ENCODE results near the gene PAPOLB.

PAPOLB gene

DNA sequence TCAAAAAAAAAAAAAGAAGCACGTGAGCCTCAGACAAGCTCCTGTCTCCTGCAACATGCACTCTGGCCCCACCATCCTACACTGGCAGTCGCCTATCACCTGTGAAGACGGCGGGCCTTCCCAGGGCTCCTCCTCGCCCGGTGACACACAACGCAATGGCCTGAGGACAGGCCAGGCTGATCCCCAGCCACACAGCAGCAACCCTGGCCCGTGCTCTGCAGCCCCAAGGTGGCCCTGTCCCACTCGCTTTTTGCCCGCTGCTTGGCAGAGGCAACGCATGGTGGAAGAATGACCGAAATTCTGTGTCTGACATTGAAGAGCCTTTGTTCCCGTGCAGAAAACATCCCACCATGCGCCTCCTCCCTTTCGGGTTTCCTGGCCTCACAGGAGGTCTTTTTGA lies 13.6 kb upstream of the PAPOLB start:
- no peaks in the 10 kb centered on the region for H3K36me3 ChIP-seq (ENCODE audit: insufficient read depth, low read length)
- H3K4me1 ChIP-seq (ENCODE audit: insufficient read depth, low read length), result no peaks in the 10 kb centered on the region
- no peak overlapping the region for H3K27ac ChIP-seq (ENCODE audit: low read depth, low read length)
- H3K27me3 ChIP-seq (ENCODE audit: control insufficient read depth in 1 of 2, insufficient read depth in 2 of 2, low read length in 2 of 2), result no peaks in the 10 kb centered on the region
- no peak overlapping the region for H3K4me3 ChIP-seq (ENCODE audit: low read depth in 1 of 2, low read length in 2 of 2)
- no peak overlapping the region for H3K9ac ChIP-seq (ENCODE audit: low read length)
- H3K9me3 ChIP-seq (ENCODE audit: low read length), result no peaks in the 10 kb centered on the region

DNA sequence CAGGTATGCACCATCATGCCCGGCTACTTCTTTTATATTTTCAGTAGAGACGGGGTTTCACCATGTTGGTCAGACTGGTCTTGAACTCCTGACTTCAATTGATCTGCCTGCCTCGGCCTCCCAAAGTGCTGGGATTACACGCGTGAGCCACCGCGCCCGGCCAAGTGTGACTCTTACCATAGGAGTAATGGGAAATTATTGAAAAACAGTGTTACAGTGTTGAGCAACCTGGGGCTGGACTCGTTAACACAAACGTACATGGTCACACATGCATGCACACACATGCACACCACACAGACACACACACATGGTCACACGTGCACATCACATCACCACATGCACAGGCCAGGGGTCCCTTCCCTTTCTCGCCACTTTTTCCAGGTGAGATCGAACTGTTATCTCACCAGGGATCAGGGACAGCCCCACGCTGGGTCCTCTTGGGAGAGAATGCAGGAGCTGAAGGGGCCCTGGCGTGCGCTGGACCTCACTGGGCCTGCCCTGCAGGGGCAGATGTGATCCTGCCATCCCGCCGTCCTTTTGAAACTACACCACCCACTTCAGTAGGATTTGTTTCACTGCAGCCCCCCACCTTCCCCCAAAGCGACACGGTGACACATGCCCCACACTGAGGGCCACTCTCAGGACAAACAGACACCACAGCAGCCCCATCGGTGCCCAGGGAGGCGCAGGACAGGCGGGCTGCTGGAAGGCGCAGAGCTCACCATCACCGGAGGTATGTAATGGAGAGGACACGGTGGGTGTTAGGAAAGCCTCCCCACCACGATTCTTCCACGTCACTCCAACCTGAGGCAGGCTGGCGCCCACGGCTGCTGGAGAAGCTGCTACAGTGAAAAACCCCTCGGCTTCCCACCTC lies 11.5 kb upstream of the PAPOLB start:
- Histone ChIP-seq H3K4me1 (ENCODE audit: insufficient read depth, low read length) (no peaks in the 10 kb centered on the region), H3K27ac (ENCODE audit: low read depth, low read length) (no peak overlapping the region), H3K27me3 (ENCODE audit: control insufficient read depth in 1 of 2, insufficient read depth in 2 of 2, low read length in 2 of 2) (no peaks in the 10 kb centered on the region), H3K36me3 (ENCODE audit: insufficient read depth, low read length) (no peaks in the 10 kb centered on the region), H3K9ac (ENCODE audit: low read length) (no peak overlapping the region), H3K4me3 (ENCODE audit: low read depth in 1 of 2, low read length in 2 of 2) (no peak overlapping the region), H3K9me3 (ENCODE audit: low read length) (no peaks in the 10 kb centered on the region)

DNA sequence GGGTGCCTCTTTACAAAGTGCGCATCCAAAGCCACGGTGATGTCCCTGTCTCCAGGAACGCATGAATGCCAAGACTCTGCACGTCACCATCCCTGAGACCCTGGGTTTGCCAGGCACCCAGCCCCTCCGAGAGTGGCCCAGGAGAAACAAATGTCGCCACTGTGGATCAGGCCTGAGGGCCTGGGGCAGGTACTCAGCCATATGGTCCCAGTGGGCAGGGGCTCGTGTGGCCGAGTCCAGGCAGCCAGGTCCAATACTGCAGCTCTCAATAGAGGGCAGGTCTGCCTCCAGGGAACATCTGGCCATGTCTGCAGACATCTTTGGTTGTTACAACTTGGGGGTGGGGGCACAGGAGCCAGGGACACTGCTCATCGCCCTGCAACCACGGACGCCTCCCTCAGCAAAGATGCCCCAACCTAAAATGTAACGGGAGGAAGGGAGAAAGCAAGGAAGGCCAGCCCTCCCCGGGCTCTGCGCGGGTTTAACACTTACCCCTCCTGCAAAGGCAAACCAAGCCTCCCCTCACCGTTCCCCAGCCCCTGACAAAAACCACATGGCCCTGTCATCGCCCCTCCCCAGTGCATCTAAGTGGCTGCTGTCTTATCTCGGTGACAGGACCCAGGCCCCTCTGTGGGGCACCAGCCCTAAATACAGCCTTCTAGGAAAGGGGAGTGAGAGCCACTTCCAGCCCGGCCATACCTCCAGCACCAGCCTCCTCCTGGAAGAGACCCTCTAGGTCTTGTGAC lies 10.3 kb upstream of the PAPOLB start:
- no peak overlapping the region for H3K4me3 ChIP-seq (ENCODE audit: low read depth in 1 of 2, low read length in 2 of 2)
- no peaks in the 10 kb centered on the region for H3K36me3 ChIP-seq (ENCODE audit: insufficient read depth, low read length)
- H3K27ac ChIP-seq (ENCODE audit: low read depth, low read length), result no peak overlapping the region
- H3K27me3 ChIP-seq (ENCODE audit: control insufficient read depth in 1 of 2, insufficient read depth in 2 of 2, low read length in 2 of 2), result no peaks in the 10 kb centered on the region
- H3K9me3 ChIP-seq (ENCODE audit: low read length), result no peaks in the 10 kb centered on the region
- no peak overlapping the region for H3K9ac ChIP-seq (ENCODE audit: low read length)
- no peaks in the 10 kb centered on the region for H3K4me1 ChIP-seq (ENCODE audit: insufficient read depth, low read length)

DNA sequence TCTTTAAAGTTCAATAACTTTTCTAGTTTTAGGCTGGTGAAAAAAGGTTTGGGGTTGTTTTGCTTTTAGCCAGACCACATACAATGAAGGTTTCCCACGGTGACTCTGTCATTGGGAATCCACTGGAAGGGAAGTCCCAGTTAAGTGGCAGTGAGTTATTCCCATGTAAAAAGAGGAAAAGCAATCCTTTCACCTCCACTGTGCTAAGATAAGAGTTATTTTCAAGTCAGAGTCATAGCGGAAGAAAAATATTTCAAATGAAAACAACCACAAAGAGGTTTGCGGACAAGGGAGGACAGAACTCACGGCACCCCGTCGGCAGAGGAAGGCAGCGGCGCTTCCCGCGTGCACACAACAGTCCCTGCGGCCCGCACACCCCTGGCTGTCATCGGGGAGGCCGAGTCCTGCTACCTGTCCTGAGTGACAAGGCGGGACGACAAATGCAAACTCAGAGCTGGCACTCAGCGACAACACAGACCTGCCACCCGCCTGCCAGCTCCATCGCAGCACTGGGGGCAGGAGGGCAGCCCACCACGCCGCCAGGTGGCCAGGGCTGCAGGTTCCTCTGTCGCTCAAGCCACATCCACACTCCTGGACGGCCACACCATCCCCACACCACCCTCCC lies 9.3 kb upstream of the PAPOLB start:
- H3K4me3 ChIP-seq (ENCODE audit: low read depth in 1 of 2, low read length in 2 of 2), result no peak overlapping the region
- H3K9ac ChIP-seq (ENCODE audit: low read length), result no peak overlapping the region
- no peaks in the 10 kb centered on the region for H3K36me3 ChIP-seq (ENCODE audit: insufficient read depth, low read length)
- no peaks in the 10 kb centered on the region for H3K4me1 ChIP-seq (ENCODE audit: insufficient read depth, low read length)
- H3K27me3 ChIP-seq (ENCODE audit: control insufficient read depth in 1 of 2, insufficient read depth in 2 of 2, low read length in 2 of 2), result no peaks in the 10 kb centered on the region
- H3K27ac ChIP-seq (ENCODE audit: low read depth, low read length), result no peak overlapping the region
- H3K9me3 ChIP-seq (ENCODE audit: low read length), result no peaks in the 10 kb centered on the region

DNA sequence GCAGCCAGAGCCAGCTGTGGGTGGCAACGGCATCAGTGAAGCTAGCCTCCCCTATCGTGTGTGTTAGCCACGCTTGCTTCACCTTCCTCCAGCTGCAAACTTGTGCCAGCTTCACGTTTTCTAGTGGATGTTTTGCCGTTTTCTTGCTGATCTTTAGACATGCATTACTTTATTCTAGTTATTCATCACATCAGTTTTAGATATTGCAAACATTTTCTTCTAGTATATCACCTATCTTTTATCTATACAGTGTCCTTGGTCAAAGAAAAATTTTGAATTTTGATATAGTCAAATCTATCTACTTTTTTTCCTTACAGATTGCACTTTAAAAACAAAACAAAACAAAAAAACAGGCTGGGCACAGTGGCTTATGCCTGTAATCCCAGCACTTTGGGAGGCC lies 6.7 kb upstream of the PAPOLB start:
- Histone ChIP-seq H3K27me3 (ENCODE audit: control insufficient read depth in 1 of 2, insufficient read depth in 2 of 2, low read length in 2 of 2) (peaks cover 0 to 1% of the 10 kb centered on the region in 2 donors), H3K4me3 (ENCODE audit: low read depth in 1 of 2, low read length in 2 of 2) (no peak overlapping the region), H3K9me3 (ENCODE audit: low read length) (no peaks in the 10 kb centered on the region), H3K4me1 (ENCODE audit: insufficient read depth, low read length) (no peaks in the 10 kb centered on the region), H3K27ac (ENCODE audit: low read depth, low read length) (no peak overlapping the region), H3K36me3 (ENCODE audit: insufficient read depth, low read length) (no peaks in the 10 kb centered on the region), H3K9ac (ENCODE audit: low read length) (no peak overlapping the region)

DNA sequence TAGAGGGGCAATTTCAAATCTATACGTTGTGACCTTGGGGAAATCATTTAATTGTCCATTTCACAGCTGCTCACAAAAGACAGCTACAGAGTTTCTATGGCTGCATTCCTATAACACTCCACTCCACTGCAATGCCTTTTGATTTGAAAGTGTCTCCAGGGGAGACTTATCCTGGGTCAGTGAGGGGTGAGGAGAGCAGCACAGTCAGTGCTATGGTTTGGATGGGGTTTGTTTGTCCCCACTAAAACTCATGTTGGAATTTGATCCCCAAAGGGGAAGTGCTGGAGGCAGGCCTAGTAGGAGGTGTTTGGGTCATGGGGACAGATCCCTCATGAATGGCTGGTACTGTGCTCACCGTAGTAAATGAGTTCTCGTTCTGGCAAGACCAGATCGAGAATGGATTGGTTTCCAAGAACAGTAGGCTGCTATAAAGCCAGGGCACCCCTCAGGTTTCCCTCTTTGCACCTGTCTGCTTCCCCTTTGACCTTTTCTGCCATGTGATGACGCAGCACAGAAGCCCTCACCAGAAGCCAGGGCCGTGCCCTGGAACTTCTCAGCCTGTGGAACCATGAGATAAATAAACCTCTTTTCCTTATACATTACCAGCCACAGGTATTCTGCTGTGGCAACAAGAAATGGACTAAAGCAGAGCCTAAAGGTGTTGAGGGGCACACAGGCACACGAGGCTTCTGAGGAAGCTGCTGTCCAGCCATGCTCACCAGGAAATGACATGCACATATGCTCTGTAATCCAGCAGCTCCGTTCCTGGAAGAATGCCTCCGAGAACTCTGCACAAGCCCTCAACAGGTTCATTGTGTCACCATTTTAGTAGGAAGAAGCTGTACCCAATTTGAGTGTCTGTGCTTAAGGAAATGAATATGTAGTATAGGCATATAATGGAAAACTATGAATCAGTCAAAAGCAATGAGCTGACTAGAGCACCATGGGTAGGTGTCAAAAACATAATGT lies 5.0 kb upstream of the PAPOLB start:
- Histone ChIP-seq H3K9me3 (ENCODE audit: low read length) (no peaks in the 10 kb centered on the region), H3K9ac (ENCODE audit: low read length) (no peak overlapping the region), H3K4me1 (ENCODE audit: insufficient read depth, low read length) (no peaks in the 10 kb centered on the region), H3K36me3 (ENCODE audit: insufficient read depth, low read length) (no peaks in the 10 kb centered on the region), H3K4me3 (ENCODE audit: low read depth in 1 of 2, low read length in 2 of 2) (no peak overlapping the region), H3K27ac (ENCODE audit: low read depth, low read length) (no peak overlapping the region), H3K27me3 (ENCODE audit: control insufficient read depth in 1 of 2, insufficient read depth in 2 of 2, low read length in 2 of 2) (peaks cover 6 to 7% of the 10 kb centered on the region in 2 donors)

DNA sequence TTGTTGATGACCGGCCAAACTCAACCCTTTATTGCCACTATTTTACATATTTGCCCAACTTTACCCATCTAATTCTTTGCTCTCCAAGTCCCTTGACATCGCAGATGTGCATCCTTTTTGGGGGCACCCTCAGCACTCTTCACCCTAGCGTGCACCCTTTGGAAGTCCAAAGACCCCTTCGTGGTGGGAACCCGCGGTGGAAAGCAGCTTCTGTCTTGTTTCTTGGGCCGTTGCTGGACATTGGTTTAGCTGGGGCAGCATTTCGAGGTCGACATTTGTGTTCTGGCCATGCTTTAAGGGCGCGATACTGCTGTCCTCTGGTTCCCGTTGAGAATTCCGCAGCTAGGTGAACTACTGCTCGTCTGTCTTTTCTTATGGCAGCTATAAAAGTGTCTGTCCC lies 326 bp upstream of the PAPOLB start:
- Histone ChIP-seq H3K9ac (ENCODE audit: low read length) (no peak overlapping the region), H3K4me3 (ENCODE audit: low read depth in 1 of 2, low read length in 2 of 2) (peak overlapping the region in 1 of 2 donors; percentile 24), H3K9me3 (ENCODE audit: low read length) (no peaks in the 10 kb centered on the region), H3K36me3 (ENCODE audit: insufficient read depth, low read length) (no peaks in the 10 kb centered on the region), H3K27me3 (ENCODE audit: control insufficient read depth in 1 of 2, insufficient read depth in 2 of 2, low read length in 2 of 2) (peaks cover 7% of the 10 kb centered on the region in 2 donors), H3K4me1 (ENCODE audit: insufficient read depth, low read length) (no peaks in the 10 kb centered on the region), H3K27ac (ENCODE audit: low read depth, low read length) (no peak overlapping the region)

DNA sequence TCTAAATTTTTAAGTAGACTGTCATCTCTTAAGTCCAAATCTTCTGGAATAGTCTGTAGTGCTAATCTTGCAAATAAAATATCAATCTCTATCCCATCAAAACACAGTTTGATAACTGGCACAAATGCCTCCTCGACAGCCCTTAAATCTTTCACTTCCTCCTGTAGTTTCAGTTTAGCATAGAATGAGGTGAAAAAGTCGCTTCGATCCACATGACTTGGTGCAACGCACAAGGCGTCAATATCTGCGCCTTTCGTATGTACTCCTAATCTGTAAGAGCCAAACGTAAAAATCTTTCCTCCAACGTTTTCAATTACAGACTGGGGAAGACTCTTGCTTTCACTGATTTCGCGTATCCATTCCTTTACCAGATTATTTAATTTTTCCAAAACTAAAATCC lies 603 bp downstream of the PAPOLB start:
- H3K4me3 ChIP-seq (ENCODE audit: low read depth in 1 of 2, low read length in 2 of 2), result peak overlapping the region in 1 of 2 donors; percentile 24
- no peaks in the 10 kb centered on the region for H3K36me3 ChIP-seq (ENCODE audit: insufficient read depth, low read length)
- H3K9ac ChIP-seq (ENCODE audit: low read length), result no peak overlapping the region
- peaks cover 7% of the 10 kb centered on the region in 2 donors for H3K27me3 ChIP-seq (ENCODE audit: control insufficient read depth in 1 of 2, insufficient read depth in 2 of 2, low read length in 2 of 2)
- H3K27ac ChIP-seq (ENCODE audit: low read depth, low read length), result no peak overlapping the region
- no peaks in the 10 kb centered on the region for H3K9me3 ChIP-seq (ENCODE audit: low read length)
- no peaks in the 10 kb centered on the region for H3K4me1 ChIP-seq (ENCODE audit: insufficient read depth, low read length)

DNA sequence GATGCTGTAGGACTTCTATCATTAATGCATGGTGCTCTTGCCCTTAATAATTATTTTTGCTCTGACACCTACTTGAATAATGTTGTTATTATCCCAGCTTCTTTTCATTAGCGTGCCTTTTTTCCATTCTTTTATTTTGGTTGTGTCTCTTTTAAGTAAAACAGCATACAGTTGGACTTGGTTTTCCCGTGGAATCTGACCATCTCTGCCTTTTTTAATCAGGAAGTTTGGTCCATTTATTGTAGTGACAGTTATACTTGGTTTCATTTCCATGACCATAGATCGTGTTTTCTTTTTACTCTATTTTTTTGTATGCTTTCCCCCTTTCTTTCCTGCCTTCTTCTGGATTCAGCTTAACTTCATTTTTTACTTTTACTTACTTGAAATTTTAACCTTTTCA lies 4.6 kb downstream of the PAPOLB start:
- H3K9ac ChIP-seq (ENCODE audit: low read length), result no peak overlapping the region
- no peak overlapping the region for H3K4me3 ChIP-seq (ENCODE audit: low read depth in 1 of 2, low read length in 2 of 2)
- no peak overlapping the region for H3K27ac ChIP-seq (ENCODE audit: low read depth, low read length)
- H3K4me1 ChIP-seq (ENCODE audit: insufficient read depth, low read length), result no peaks in the 10 kb centered on the region
- no peaks in the 10 kb centered on the region for H3K9me3 ChIP-seq (ENCODE audit: low read length)
- no peaks in the 10 kb centered on the region for H3K36me3 ChIP-seq (ENCODE audit: insufficient read depth, low read length)
- H3K27me3 ChIP-seq (ENCODE audit: control insufficient read depth in 1 of 2, insufficient read depth in 2 of 2, low read length in 2 of 2), result peaks cover 0 to 5% of the 10 kb centered on the region in 2 donors

DNA sequence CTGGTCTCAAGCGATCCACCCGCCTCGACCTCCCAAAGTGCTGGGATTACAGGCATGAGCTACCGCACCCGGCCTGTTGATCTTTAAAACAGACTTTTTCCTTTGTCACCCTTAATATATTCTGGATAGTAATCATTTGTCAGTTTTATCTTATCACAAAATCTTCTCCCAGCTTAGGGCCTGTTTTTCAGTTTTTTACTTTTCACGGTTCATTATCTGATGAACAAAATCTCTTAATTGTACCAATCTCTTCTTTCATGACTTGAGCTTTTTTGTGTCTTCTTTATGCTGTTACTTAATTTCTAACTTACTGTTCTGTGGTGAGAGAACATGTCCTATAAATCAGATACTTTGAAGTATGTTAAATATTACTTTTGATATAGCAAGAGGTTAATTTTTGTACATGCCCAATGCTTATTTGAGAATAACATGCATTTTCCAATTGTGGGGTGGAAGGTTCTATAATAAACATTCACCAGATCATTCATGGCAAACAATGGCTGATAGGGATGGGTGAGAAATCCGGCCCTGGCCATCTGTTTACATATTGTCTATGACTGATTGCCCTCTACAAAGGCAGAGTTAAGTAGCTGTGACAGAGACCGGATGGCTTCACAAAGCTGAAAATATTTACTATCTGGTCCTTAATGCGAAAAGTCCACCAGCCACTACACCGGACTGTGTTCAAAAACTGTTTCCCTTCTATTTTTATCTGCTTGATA lies 5.3 kb downstream of the PAPOLB start:
- Histone ChIP-seq H3K27me3 (ENCODE audit: control insufficient read depth in 1 of 2, insufficient read depth in 2 of 2, low read length in 2 of 2) (no peaks in the 10 kb centered on the region), H3K9me3 (ENCODE audit: low read length) (no peaks in the 10 kb centered on the region), H3K4me1 (ENCODE audit: insufficient read depth, low read length) (no peaks in the 10 kb centered on the region), H3K27ac (ENCODE audit: low read depth, low read length) (no peak overlapping the region), H3K36me3 (ENCODE audit: insufficient read depth, low read length) (no peaks in the 10 kb centered on the region), H3K4me3 (ENCODE audit: low read depth in 1 of 2, low read length in 2 of 2) (no peak overlapping the region), H3K9ac (ENCODE audit: low read length) (no peak overlapping the region)
